Caco-2 (cell line): ENCODE data around the gene AOPEP. TPM values are rescaled to one million over a fixed set of nuclear protein-coding genes. Genes with fewer than 3 reads are reported as not detected.

ENCODE experiments used
- BruUV-seq: library from RNA; stranded (reverse); fragments of 400-500 nt; replicated peaks from 2 replicates; lab custom pipeline; 2021; lab: Mats Ljungman, UMichigan
- CTCF ChIA-PET: fragments of 300-600 bp; sonication (Branson Sonifier 250); formaldehyde crosslinking; loops from one replicate; lab custom pipeline; 2022; ENCODE audit warnings: antibody characterized with exemption; lab: Charles Lee
- POLR2A ChIA-PET: fragments of 300-600 bp; sonication (Branson Sonifier 250); formaldehyde crosslinking; loops from one replicate; lab custom pipeline; 2022; ENCODE audit warnings: antibody characterized with exemption; lab: Charles Lee
- DNase-seq, 2 experiments: peaks; one replicate each; pipeline versions ENCODE4 v3.0.0 to v3.0.0-alpha.2; 2020 to 2022
- H3K27me3 ChIP-seq: replicated peaks from 2 replicates; pipeline ENCODE4 v1.6.0; 2011; ENCODE audit warnings: low read length; ENCODE audit not compliant: control insufficient read depth, insufficient read depth
- H3K36me3 ChIP-seq: 2 replicates; pipeline ENCODE4 v1.5.1; 2011; ENCODE audit warnings: low read length; ENCODE audit not compliant: control insufficient read depth, insufficient read depth
- H3K4me1 ChIP-seq: fragments of 250-450 bp; sonication (Bioruptor Pico); 2 replicates; pipeline ENCODE4 v1.5.1; 2020; ENCODE audit warnings: mild to moderate bottlenecking
- H3K4me3 ChIP-seq: 2 replicates; pipeline ENCODE4 v1.5.1; 2011; ENCODE audit warnings: low read depth, mild to moderate bottlenecking, control low read depth, low read length
- H3K9me3 ChIP-seq: fragments of 250-450 bp; sonication (Bioruptor Pico); 2 replicates; pipeline ENCODE4 v1.5.1; 2020; ENCODE audit warnings: mild to moderate bottlenecking, moderate library complexity
- H3K27ac Mint-ChIP-seq: one replicate; pipeline ENCODE4 v1.8.0; 2022; ENCODE audit warnings: mixed read lengths; ENCODE audit not compliant: unreplicated experiment
- H3K27me3 Mint-ChIP-seq: one replicate; pipeline ENCODE4 v1.8.0; 2022; ENCODE audit warnings: mixed read lengths; ENCODE audit not compliant: insufficient read depth, unreplicated experiment
- H3K36me3 Mint-ChIP-seq: one replicate; pipeline ENCODE4 v1.8.0; 2022; ENCODE audit warnings: mild to moderate bottlenecking, mixed read lengths; ENCODE audit not compliant: insufficient read depth, unreplicated experiment
- H3K4me1 Mint-ChIP-seq: one replicate; pipeline ENCODE4 v1.8.0; 2022; ENCODE audit warnings: low read depth, mixed read lengths; ENCODE audit not compliant: unreplicated experiment
- H3K4me3 Mint-ChIP-seq: one replicate; pipeline ENCODE4 v1.8.0; 2022; ENCODE audit warnings: mild to moderate bottlenecking, moderate library complexity, mixed read lengths; ENCODE audit not compliant: unreplicated experiment
- H3K9me3 Mint-ChIP-seq: one replicate; pipeline ENCODE4 v1.8.0; 2022; ENCODE audit warnings: mixed read lengths; ENCODE audit not compliant: unreplicated experiment
- CTCF ChIP-seq, 2 experiments: fragments of 200-600 bp in 1 of 2; IDR thresholded peaks; 1 replicate in 1 of 2; 2 replicates in 1 of 2; pipeline versions ENCODE4 v1.5.1 to v1.8.0; 2011 to 2022; ENCODE audit warnings: antibody characterized with exemption in 1 of 2, control low read depth in 1 of 2, inconsistent platforms in 1 of 2, low read depth in 1 of 2, low read length in 1 of 2, mild to moderate bottlenecking in 1 of 2, moderate library complexity in 1 of 2; ENCODE audit not compliant: insufficient read depth in 1 of 2, severe bottlenecking in 1 of 2, unreplicated experiment in 1 of 2
- intact Hi-C: fragments of 100-400 bp; cut with micrococcal nuclease; formaldehyde crosslinking; loops from one replicate; pipeline ENCODE4 v1.10.0; 2022; ENCODE audit not compliant: unreplicated experiment
- total RNA-seq: library from RNA; stranded (reverse); gene quantifications from 2 replicates; pipeline ENCODE4 v1.2.3, GENCODE V29; 2022

AOPEP gene
- total RNA-seq, 1 experiment from 2014 or later: 63.3 TPM

- peaks cover 15% of the 10 kb centered on the region for H3K36me3 Mint-ChIP-seq
- intact Hi-C loops: loop anchor here (5.0 kb wide), 1 partner anchor 77 kb away; no protein-coding TSS in a partner anchor
- CTCF ChIA-PET: interaction anchor here (1.2 to 1.8 kb wide), 2 partner anchors 43 to 456 kb away, joined by 4 to 8 read pairs; no protein-coding TSS in a partner anchor
- DNase-seq: peak in 1 of 2 experiments; percentile 26
- H3K36me3 ChIP-seq: no peaks in the 10 kb centered on the region
- no TSS peak for BruUV-seq
- peaks cover under 1% of the 10 kb centered on the region for H3K4me1 Mint-ChIP-seq
- H3K27me3 ChIP-seq: no peaks in the 10 kb centered on the region
- no peak overlapping the region for H3K4me3 ChIP-seq
- H3K4me1 ChIP-seq: no peaks in the 10 kb centered on the region
- no peaks in the 10 kb centered on the region for H3K9me3 ChIP-seq
- H3K9me3 Mint-ChIP-seq: no peaks in the 10 kb centered on the region
- H3K27me3 Mint-ChIP-seq: no peaks in the 10 kb centered on the region
- POLR2A ChIA-PET: interaction anchor here (1.0 kb wide), 1 partner anchor 9 kb away, joined by 3 read pairs; no protein-coding TSS in a partner anchor
- TF ChIP-seq CTCF (IDR thresholded peaks at IDR 0.05; ENCODE audit: insufficient read depth in 1 of 2, low read depth in 1 of 2, low read length in 1 of 2, severe bottlenecking in 1 of 2, unreplicated experiment in 1 of 2): peak in 1 of 2 experiments; percentile 57
- H3K4me3 Mint-ChIP-seq: no peak overlapping the region
- H3K27ac Mint-ChIP-seq: no peak overlapping the region
Measured at GRCh38 chr9:95124582-95125367, 398.3 kb downstream of the AOPEP start.

- Mint-ChIP-seq H3K36me3 (peaks cover 19% of the 10 kb centered on the region), H3K9me3 (no peaks in the 10 kb centered on the region), H3K4me3 (no peak overlapping the region), H3K27me3 (no peaks in the 10 kb centered on the region), H3K27ac (no peak overlapping the region), H3K4me1 (peaks cover 7% of the 10 kb centered on the region)
- Histone ChIP-seq H3K27me3 (no peaks in the 10 kb centered on the region), H3K4me3 (no peak overlapping the region), H3K36me3 (no peaks in the 10 kb centered on the region), H3K9me3 (no peaks in the 10 kb centered on the region), H3K4me1 (no peaks in the 10 kb centered on the region)
- ChIA-PET CTCF (interaction anchor here (0.8 to 1.8 kb wide), 3 partner anchors 42 to 571 kb away, joined by 3 to 8 read pairs (median 4); partner anchors contain the start of gene PCAT7), POLR2A (interaction anchor here (1.0 kb wide), 1 partner anchor 10 kb away, joined by 3 read pairs; no protein-coding TSS in a partner anchor)
- intact Hi-C loops: loop anchor here (5.0 kb wide), 1 partner anchor 78 kb away; no protein-coding TSS in a partner anchor
- no TSS peak for BruUV-seq
- no peak for DNase-seq
- TF ChIP-seq CTCF (IDR thresholded peaks at IDR 0.05; ENCODE audit: insufficient read depth in 1 of 2, low read depth in 1 of 2, low read length in 1 of 2, severe bottlenecking in 1 of 2, unreplicated experiment in 1 of 2): no peak
Measured at GRCh38 chr9:95125652-95126051, 399.2 kb downstream of the AOPEP start.

- Histone ChIP-seq H3K4me3 (no peak overlapping the region), H3K27me3 (no peaks in the 10 kb centered on the region), H3K4me1 (no peaks in the 10 kb centered on the region), H3K36me3 (no peaks in the 10 kb centered on the region), H3K9me3 (no peaks in the 10 kb centered on the region)
- Mint-ChIP-seq H3K4me3 (no peak overlapping the region), H3K36me3 (peaks cover 10% of the 10 kb centered on the region), H3K4me1 (peaks cover 13% of the 10 kb centered on the region), H3K27ac (no peak overlapping the region), H3K9me3 (no peaks in the 10 kb centered on the region), H3K27me3 (no peaks in the 10 kb centered on the region)
- TF ChIP-seq CTCF (IDR thresholded peaks at IDR 0.05; ENCODE audit: insufficient read depth in 1 of 2, low read depth in 1 of 2, low read length in 1 of 2, severe bottlenecking in 1 of 2, unreplicated experiment in 1 of 2): no peak
- no TSS peak for BruUV-seq
- no peak for DNase-seq
- POLR2A ChIA-PET: no interaction called here
- intact Hi-C loops: loop anchor here (1.0 to 5.0 kb wide), 2 partner anchors 79 to 343 kb away; no protein-coding TSS in a partner anchor
- CTCF ChIA-PET: interaction anchor here (1.6 to 2.2 kb wide), 3 partner anchors 95 to 572 kb away, joined by 6 to 18 read pairs (median 7); partner anchors contain the start of gene PCAT7
Measured at GRCh38 chr9:95126739-95127138, 400.2 kb downstream of the AOPEP start.
